HG03108 (cell line): ENCODE measurements around the gene ALKBH3.

Experiments
- ATAC-seq: cut with Tn5 transposase; IDR thresholded peaks from one replicate; pipeline ENCODE4 v1.9.1; 2021; ENCODE audit warnings: moderate library complexity; ENCODE audit not compliant: unreplicated experiment

The ALKBH3 gene

GRCh38 chr11:43894546-43894945, 13.9 kb downstream of the ALKBH3 start:
- no peak for ATAC-seq

GRCh38 chr11:43895601-43896000, 15.0 kb downstream of the ALKBH3 start:
- no peak for ATAC-seq

GRCh38 chr11:43898574-43898973, 17.9 kb downstream of the ALKBH3 start:
- ATAC-seq: no peak

- no peak for ATAC-seq
Observed at GRCh38 chr11:43899094-43899493, 18.5 kb downstream of the ALKBH3 start.

- ATAC-seq: no peak
Observed at GRCh38 chr11:43901551-43901950, 20.9 kb downstream of the ALKBH3 start.

- no peak for ATAC-seq
Observed at GRCh38 chr11:43903078-43903477, 22.4 kb downstream of the ALKBH3 start.

GRCh38 chr11:43903969-43904368, 23.3 kb downstream of the ALKBH3 start:
- ATAC-seq: no peak

GRCh38 chr11:43904742-43905535, 24.3 kb downstream of the ALKBH3 start:
- no peak for ATAC-seq

GRCh38 chr11:43905813-43906241, 25.2 kb downstream of the ALKBH3 start:
- no peak for ATAC-seq

GRCh38 chr11:43907028-43907975, 26.7 kb downstream of the ALKBH3 start:
- ATAC-seq: no peak

GRCh38 chr11:43908191-43908590, 27.6 kb downstream of the ALKBH3 start:
- ATAC-seq: no peak

GRCh38 chr11:43908683-43909082, 28.1 kb downstream of the ALKBH3 start:
- ATAC-seq: no peak

- no peak for ATAC-seq
Observed at GRCh38 chr11:43913829-43914380, 33.3 kb downstream of the ALKBH3 start.

GRCh38 chr11:43914466-43914865, 33.8 kb downstream of the ALKBH3 start:
- no peak for ATAC-seq

- ATAC-seq: no peak
Observed at GRCh38 chr11:43916621-43917020, 36.0 kb downstream of the ALKBH3 start.

- ATAC-seq: no peak
Observed at GRCh38 chr11:43917851-43918250, 37.2 kb downstream of the ALKBH3 start.

GRCh38 chr11:43918662-43919061, 38.0 kb downstream of the ALKBH3 start:
- no peak for ATAC-seq

- no peak for ATAC-seq
Observed at GRCh38 chr11:43919852-43920597, 39.4 kb downstream of the ALKBH3 start.

GRCh38 chr11:43920598-43921419, 40.2 kb downstream of the ALKBH3 start:
- ATAC-seq: no peak
